GM18517 (cell line): ENCODE data around the gene KRTAP29-1.
"Not testable (repeated sequence)": the region's sequence is repeated elsewhere in the genome, so short reads cannot be mapped to it uniquely, and the experiment has no call there.

Experiments used
- ATAC-seq: cut with Tn5 transposase; IDR thresholded peaks from one replicate; pipeline ENCODE4 v1.9.1; 2021; ENCODE audit warnings: mild to moderate bottlenecking, moderate library complexity; ENCODE audit not compliant: unreplicated experiment

KRTAP29-1 gene, protein sequence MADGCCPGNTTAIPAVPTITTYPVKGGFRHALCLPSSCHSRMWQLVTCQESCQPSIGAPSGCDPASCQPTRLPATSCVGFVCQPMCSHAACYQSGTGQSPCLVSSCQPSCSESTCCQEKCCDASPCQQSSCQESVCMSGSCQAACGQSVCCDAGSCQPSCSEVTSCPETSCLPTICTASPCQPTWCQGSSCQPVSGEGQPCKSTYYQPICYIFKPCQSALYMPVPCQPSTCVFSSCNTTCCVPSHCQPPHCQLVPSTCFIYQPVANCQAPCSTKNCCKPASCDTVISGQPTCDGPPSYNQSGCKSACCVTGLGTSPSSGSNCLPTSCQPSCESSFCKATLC

DNA sequence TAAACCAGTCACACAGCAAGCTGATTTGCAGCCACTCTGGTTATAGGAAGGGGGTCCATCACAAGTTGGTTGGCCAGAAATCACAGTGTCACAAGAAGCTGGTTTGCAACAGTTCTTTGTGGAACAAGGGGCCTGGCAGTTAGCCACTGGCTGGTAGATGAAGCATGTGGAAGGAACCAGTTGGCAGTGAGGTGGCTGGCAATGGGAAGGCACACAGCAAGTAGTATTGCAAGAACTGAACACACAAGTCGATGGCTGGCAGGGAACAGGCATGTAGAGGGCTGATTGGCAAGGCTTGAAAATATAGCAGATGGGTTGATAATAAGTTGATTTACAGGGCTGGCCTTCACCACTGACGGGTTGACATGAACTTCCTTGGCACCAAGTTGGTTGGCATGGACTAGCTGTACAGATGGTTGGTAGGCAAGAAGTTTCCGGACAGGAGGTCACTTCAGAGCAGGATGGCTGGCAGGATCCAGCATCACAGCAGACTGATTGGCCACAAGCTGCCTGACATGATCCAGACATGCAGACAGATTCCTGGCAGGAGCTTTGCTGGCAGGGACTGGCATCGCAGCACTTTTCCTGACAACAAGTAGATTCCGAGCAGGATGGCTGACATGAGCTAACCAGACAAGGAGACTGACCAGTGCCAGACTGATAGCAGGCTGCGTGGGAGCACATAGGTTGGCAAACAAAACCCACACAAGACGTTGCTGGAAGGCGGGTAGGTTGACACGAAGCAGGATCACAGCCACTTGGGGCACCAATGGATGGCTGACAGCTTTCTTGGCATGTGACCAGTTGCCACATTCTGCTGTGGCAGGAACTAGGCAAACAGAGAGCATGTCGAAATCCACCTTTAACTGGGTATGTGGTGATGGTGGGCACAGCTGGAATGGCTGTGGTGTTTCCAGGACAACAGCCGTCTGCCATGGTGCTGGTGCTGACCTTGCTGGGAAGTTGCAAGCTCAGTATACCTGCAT lies at the start of gene KRTAP29-1:
TSS of gene KRTAP29-1 (minus strand) at position 936 of the 986 bp plus-strand sequence. CDS start at position 936, 0 bp downstream.
- no peak for ATAC-seq

DNA sequence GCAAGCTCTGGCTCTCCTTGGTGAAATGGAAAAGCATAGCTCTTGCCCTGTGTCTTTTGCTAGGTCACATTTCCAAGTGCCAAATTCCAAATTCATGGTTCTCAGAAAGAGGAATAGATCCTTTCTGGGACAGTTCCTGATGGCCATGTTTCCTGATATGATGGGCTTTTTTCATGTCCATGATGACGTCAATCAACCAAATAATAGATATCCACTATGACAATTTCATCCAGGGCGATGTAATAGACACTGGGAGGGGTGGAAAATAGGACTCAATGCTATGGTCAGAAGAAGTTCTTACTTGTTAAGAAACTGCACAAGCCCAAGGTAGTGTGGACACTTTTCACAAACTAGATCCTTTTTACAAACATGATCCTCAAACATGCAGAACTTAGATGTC lies 48.5 kb upstream of the KRTAP29-1 start:
- no peak for ATAC-seq

DNA sequence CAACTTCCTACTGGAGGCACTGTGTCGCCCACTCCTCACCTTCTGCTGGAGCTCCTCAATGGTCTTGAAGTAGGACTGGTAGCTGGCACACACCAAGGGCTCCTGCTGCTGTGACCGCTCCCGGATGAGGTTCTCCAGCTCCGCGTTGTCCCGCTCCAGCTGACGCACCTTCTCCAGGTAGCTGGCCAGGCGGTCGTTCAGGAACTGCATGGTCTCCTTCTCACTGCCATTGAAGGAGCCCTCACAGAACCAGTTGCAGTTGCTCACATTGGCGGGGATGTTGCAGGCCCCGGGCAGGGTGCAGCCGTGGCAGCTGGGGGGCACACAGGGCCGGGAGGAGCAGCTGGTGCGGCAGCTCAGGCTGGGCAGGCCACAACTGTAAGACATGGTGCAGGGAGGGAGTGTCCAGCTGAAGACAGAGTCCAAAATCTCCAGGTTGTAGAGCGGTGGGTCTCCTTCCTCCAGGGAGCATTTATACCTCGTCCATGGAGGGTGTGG lies 47.8 kb upstream of the KRTAP29-1 start, which contains the start of gene KRT33A:
TSS of gene KRT33A (minus strand) at position 448 of the 498 bp plus-strand sequence. CDS start at position 387, 61 bp downstream.
- ATAC-seq: not testable (repeated sequence)

DNA sequence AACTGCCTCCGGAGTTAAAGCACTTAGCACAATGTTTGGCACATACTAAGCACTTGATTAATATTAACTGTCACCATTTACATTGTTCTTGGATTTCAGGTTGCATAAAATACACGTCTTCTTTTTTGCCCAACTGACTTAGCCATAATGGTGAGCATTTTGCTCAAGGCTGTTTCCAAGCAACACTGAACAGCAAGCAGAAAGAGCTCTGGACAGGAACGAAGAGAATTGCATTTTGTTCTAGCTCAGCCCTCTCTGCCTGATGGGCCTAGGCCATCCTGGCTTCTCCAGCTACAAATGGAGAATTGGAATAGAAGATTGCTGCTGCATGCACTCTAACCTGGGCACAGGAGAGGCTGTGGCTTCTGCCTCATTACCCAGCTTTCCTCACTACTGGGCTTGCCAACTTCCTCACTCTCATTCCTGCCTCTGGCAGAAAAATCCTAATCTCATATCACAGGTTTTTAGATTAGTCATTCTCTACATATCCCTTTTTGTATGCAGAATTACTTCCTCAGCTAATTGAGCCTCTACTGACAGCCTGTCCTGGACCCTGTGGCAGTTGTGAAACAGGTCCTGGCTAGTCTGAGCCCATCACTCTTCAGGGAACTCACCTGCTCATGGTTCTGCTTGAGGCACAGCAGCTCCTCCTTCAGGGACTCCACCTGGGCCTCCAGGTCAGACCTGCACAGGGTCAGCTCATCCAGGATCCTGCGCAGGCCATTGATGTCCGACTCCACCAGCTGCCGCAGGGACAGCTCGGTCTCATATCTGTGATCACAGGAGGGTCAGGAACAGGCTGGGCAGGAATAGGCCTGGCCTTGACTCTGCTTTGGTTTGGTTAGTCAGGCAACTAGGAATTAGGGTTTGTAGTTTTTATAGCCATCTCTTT lies 45.5 kb upstream of the KRTAP29-1 start:
- no peak for ATAC-seq

DNA sequence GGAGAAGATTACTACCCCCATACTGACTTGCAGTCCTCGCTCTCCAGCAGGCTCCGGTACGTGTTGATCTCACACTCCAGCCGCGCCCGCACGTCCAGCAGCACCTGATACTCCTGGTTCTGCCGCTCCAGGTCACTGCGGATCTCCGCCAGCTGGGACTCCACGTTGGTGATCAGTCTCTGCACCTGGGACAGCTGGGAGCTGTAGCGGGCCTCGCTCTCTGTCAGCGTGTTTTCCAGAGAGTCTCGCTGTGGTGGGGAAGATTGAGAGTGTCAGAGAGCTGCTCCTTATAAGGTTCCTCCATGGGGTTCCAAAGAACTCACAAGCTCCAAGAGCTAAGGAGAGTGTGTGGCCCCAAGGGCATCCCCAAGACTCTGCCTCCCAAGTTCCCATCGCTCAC lies 43.8 kb upstream of the KRTAP29-1 start:
- not testable (repeated sequence) for ATAC-seq

DNA sequence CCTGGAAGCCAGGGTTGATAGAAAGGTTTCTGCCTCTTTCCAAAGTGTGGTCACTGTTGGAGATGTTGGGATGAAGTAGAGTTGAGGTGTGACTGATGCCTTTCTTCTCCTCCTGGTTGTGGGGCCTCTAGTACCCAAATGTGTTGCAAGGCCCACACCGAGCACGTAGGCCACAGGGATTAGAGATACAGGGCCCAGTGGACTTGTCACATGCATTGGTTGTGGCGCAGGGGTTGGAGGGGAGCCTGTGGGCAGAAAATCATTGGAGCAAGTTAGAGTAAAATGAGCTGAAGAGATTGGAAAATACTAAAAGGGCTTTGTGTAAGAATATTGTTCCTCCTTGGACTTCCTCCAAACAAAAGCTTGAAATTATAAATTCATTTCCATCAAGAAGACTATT lies 43.3 kb upstream of the KRTAP29-1 start:
- ATAC-seq: no peak

DNA sequence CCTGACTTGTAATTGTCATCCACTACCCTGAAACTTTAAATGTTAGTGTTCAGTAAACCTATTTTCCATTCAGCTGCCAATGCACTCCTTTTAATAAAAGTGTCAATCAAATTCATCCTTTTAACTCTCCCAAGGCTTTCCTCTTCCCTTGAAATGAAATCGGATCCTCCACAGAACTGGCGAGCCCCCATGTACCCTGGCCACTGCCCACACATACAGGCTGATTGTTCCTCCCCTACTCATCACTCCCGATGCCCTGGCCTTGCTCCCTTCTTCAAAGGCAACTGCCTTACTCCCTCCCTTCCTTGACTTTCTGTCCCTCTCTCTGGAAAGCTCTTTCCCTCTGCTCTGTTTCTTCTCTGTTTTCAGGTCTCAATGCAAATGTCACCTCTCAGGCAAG lies 40.4 kb upstream of the KRTAP29-1 start:
- no peak for ATAC-seq

DNA sequence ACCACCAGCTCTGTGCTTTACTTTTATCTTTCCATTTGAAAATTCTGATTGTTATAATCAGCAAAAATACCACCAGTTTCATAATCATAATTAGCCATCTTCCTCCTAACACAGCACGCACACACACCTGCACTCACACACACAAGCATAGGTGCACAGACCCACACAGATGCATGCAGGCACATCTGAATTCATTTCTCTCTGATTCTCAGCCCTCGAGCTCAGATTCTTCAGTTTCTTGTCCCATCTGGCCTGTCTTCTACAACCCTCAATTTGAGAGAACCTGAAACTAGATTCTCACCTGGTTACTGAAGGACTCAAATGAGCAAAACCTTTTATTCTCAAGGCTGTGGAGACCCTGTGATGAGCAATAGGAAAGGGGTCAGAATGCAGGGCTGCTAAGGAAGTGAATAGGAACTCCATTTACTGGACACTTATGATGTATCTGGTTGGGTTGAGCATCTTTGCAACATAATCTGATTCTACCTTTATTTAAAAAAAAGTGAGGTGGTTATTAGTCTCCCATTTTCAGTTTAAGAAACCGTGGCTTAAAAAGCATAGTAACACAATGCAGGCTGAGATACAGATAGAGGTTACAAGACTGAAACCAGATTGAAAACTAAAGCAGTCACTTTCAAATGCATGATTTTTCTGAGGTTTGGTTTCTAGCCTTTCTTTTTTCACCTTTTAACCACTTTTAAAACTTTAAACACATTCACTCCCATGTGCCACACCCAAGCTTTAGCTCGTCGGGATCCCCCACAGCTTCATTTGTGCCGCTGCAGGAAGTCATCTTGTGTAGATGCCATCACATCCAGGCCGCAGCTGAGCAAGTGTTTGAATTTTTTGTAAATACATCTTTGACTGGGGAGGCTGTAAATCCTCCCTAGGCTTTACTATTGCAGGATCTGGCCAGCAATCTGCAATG lies 38.5 kb upstream of the KRTAP29-1 start:
- no peak for ATAC-seq

DNA sequence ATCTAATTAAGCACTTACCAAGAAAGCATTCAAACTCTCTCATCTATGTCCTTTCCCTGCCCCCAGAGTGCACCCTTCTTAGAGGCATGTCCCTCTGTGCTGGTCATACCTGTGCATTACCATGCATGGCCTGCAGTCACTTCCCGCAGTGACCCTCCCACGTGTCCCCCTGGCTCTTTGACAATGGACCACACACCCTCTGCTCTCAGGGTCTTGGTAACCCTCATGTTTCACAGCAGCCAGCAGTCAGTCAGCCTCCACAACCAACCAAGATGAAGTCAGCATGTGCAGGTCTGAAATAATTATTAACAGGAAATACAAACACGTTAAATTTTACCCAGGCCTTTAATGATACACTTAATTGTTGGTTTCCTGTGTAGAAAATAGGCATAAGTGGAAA lies 37.8 kb upstream of the KRTAP29-1 start:
- ATAC-seq: no peak

DNA sequence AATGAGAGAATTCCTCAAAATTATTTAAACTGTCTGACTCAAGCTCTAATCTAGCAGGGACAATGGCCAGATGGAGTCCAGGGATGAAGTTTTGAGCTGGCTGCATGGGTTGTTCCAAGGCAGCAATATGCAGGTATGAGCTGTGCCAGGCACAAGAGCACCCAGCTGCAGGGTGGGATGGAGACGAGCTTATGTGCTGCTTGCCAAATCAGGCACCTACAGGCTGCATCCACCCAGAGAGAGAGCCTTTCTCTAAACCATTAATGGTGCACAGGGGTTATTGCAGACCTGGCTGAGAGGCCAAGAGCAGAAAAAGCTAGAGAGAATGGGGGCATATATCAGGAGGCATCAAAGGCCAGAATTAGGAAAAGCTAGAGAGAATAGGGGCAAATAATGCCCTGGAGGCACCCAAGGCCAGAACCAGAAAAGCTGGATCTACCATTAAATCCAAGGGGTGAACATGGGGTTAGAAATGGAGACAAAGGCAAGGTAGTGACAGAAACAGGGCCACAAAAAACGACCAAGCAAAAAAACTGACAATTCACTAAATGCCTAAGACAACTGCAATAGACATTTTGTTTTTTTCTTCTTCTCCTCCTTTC lies 37.0 kb upstream of the KRTAP29-1 start:
- no peak for ATAC-seq

DNA sequence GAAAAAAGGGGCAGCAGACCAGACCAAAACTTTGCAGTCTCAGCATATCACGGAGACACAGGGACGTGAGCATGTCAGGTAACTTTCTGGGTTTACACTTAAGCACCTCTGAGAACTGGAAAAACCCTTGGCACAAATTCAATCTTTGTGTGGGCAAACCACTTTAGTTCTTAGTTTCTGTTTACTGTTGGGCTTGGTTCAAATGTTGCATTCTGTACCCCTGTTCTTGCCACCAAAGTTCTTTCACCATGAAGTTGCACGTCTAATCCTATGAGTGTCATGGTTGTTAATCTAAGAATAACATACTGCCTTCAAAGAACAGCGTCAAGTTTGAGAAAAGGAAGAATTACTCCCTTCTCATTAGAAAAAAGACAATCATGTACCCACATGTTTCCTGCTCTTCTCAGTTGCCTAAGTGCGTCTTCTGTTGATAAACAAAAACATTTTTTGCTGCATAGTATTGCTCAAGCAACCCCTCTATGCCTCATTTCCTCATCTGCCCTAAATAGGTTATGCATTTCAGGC lies 36.4 kb upstream of the KRTAP29-1 start:
- ATAC-seq: peak; percentile 45

DNA sequence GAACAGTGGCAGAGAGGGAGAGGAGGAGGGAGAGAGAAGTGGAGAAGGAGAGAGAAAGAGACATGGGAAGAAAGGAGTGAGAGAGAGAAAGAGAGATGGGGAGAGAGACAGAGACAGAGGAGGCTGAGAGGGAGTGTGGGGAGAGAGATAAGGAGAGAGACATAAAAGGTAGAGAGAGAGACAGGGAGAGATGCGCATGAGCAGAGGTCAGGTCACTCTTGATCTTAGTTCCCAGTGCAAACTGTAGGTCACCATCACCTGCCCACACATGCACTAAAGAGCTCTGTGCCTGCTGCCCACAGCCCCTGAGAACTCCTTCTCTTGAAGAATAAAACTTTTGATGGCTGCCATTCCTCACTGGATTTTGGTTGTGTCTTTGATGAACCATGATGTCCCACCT lies 33.1 kb upstream of the KRTAP29-1 start:
- ATAC-seq: no peak

DNA sequence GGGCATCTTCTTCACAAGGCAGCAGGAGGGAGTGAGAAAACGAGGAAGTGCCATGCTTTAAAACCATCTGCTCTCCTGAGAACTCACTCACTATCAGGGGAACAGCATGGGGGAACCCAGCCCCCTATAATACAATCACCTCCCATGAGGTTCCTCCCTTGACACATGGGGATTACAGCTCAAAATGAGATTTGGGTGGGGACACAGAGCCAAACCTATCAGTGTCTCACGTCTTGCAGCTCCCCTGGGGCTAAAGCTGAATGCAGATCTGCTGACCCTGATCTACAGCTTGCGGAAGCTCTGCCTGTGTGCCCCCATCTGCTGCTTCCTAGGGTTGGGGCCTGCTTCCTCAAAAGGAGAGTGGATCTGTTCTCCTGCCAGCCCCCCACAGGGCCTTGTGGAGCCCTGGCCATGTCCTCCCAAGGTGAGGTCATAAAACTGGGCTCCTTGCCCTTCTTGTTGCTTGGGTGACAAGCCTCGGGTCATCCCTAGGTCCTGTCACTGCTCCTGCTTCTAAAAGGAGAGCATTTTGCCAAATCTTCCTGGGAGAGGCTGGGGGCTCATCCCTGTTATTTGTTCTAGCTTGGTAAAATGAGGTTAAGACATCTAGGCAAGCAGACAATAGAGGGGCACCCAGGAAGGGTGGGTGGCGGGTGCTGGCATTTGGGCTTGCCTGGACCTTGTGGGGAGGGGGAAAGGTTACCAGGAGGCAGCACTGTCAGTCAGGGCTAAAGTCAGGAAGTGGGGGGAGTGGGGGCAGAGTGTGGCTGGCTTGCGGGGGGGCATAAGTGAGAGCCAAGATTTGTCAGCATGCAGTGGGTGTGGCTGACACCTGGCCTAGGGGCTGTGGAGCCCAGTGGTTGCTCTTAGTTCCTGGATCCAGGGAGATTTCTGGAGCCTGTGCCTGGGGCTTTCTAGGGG lies 32.0 kb upstream of the KRTAP29-1 start:
- no peak for ATAC-seq

DNA sequence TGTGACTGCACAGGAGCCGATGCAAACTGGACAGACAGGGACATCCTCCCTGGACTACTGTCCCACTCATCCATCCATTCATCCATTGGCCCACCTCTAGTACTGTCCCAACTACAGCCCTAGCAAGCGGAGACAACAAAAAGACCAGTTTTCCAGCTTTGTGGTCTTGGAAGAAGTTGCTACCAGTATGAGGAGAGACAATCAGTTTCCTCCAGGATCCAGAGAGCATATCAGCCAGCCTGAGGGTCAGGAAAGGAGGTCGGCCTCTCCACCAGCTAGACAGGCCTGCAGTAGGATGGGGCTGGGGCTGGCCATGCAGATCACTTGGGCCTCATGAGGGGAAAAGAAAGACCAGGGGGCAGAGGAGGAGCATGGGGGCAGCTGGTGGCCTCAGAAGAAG lies 31.2 kb upstream of the KRTAP29-1 start:
- ATAC-seq: no peak

DNA sequence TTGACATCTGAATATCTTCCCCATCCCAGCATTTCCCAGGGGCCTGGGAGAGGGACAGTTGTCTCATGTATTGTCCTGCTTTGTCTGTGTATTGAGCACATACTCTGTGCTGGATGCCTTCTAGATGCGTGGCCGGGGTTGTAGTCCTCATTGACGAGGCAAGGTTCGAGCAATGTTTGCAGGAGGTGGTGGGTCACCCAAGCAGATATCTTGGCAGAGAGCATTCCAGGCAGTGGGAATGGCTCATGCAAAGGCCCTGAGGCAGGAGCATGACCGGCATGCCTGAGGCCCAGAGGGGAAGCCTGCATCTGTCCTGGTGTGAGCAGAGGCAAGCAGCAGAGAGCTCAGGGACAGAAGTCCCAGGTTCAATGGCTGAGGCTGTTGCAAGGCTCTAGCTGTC lies 30.4 kb upstream of the KRTAP29-1 start:
- no peak for ATAC-seq

DNA sequence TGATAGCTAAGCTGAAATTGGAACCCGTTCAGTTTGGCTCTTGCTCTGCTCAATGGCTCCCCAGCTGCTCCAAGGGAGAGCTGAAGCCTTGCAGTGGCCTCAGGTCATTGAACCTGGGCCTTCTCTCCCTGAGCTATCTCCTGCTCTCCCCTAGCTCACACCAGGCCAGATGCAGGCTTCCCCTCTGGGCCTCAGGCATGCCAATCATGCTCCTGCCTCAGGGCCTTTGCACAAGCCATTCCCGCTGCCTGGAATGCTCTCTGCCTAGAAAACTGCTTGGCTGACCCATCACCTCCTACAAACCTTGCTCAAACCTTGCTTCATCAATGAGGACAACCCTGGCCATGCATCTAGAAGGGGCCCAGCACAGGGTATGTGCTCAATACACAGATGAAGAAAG lies 29.6 kb upstream of the KRTAP29-1 start:
- ATAC-seq: no peak

DNA sequence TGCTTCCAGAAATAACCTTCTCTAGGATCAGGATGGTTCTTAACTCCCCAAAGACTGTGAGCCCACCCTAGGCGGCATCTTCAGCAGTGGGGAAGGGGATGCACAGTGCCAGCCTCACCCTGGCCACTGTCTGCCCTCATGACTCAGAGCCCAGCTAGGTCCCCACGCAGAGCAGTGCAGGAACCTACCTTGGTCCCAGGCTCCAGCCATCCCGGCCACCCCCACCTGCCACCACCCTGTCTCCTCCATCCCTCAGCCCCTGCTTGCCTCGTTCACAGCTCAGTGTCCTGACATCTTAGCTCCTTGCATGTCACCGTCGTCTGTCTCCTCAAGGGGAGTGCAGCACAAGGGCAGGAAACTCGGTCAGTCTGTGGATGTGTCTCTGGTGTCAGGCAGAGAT lies 29.0 kb upstream of the KRTAP29-1 start:
- ATAC-seq: no peak
